ENCODE results near the gene PFKFB4.

The PFKFB4 gene

DNA sequence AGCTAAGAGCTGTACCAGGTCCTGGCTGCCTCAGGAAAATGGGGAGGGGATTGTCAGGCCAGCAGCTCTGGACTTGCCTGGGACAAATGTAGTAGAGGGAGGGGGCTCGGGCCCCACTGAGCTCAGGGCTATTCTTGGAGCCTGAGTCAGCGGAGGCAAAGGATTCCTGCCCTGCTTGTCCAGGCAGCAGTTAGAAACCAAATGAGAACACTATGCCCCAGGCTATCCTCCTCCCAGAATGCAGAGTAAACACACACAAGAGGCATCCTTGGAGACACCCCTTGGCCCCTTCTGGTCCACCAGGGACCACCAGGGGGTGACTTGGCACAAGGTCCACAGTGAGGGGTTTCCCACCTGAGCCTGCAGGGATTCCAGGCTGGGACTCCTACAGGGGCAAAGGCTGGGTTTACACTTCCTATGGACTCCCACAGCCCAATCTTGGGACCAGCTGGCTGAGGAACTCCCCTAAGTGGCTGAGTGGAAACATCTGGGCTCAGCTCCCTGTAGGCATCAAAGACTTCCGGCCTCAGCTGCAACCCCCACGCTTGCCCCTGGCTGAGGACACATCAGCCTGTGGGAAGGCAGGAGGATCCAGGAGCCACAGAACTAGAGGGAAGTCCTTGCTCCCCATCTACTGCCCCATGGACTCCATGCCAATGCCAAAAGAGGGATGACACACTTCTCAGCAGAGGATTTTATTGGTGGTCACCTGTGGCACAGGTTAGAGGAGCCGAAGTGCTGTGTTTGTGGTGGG lies 41.9 kb upstream of the PFKFB4 start:
- Histone ChIP-seq H3K27me3 (ENCODE audit: insufficient read depth, low read depth, severe bottlenecking) (no peaks in the 10 kb centered on the region), H3K27ac (no peak overlapping the region), H3K4me3 (ENCODE audit: low read depth, low read length) (no peak overlapping the region), H3K9me3 (ENCODE audit: severe bottlenecking) (no peaks in the 10 kb centered on the region), H3K36me3 (peaks cover 61% of the 10 kb centered on the region)
- DNase-seq = no peak
- TF ChIP-seq, protein P1, sequence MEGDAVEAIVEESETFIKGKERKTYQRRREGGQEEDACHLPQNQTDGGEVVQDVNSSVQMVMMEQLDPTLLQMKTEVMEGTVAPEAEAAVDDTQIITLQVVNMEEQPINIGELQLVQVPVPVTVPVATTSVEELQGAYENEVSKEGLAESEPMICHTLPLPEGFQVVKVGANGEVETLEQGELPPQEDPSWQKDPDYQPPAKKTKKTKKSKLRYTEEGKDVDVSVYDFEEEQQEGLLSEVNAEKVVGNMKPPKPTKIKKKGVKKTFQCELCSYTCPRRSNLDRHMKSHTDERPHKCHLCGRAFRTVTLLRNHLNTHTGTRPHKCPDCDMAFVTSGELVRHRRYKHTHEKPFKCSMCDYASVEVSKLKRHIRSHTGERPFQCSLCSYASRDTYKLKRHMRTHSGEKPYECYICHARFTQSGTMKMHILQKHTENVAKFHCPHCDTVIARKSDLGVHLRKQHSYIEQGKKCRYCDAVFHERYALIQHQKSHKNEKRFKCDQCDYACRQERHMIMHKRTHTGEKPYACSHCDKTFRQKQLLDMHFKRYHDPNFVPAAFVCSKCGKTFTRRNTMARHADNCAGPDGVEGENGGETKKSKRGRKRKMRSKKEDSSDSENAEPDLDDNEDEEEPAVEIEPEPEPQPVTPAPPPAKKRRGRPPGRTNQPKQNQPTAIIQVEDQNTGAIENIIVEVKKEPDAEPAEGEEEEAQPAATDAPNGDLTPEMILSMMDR (IDR thresholded peaks at IDR 0.05; ENCODE audit: low read depth, low read length) = no peak

DNA sequence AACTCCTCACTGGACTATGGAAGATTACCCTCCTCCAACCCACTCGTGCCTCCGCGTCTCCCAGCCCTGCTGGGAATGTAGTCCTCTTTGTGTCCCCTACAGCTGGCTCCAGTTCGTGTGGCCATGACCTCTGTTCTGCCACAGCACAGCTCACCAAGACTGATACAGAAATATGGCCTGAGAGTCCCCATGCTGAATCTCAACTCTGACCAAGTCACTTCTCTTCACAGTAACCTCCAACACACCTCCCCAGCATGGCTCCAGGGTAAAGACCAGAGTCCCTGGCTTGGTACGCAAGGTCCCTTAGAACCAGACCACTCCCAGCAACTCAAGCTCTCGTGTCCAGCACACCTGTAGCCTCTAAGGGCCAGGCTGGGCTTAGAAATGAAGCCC lies 40.8 kb upstream of the PFKFB4 start:
- H3K9me3 ChIP-seq (ENCODE audit: severe bottlenecking) = no peaks in the 10 kb centered on the region
- TF ChIP-seq, protein P1 (IDR thresholded peaks at IDR 0.05; ENCODE audit: low read depth, low read length) = no peak
- H3K27ac ChIP-seq = no peak overlapping the region; the same call in 1 of the 2 replicates
- peaks cover 50% of the 10 kb centered on the region for H3K36me3 ChIP-seq
- H3K4me3 ChIP-seq (ENCODE audit: low read depth, low read length) = no peak overlapping the region
- no peaks in the 10 kb centered on the region for H3K27me3 ChIP-seq (ENCODE audit: insufficient read depth, low read depth, severe bottlenecking)
- DNase-seq = no peak

DNA sequence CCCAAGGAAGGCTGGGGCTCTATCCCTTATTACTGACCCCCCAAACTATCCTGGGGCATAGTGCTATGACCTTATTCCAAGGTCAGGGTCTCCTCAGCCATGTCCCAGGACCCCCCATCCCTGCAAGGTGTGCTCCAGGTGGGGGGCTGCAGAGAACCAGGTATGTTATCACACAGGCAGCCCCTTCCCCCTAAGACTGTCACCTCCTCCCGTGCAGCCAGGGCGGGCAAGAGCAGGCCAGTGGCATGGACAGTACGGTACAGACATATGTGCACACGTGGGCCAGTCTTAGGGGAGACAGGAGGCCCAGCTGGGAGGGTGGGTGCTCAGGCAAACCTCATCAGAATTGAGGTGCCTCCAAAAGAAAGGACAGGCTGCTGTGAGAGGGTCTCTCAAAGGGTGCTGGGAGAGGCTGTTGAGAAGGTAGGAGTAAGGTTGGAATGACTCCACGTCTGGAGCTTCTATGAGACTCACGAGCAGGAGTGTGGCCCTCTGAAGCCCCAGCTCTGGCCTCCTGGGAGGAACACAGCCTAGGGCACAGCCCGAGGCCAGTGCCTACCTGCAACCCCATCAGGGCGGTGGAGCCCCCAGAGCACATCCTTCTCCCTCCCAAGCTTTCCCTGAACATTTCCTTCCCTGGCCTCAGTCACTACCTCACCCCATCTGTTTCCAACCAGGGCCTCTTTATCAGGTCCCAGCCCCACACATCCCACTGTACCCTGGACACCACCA lies 40.2 kb upstream of the PFKFB4 start:
- Histone ChIP-seq H3K27ac (no peak overlapping the region), H3K27me3 (ENCODE audit: insufficient read depth, low read depth, severe bottlenecking) (no peaks in the 10 kb centered on the region)
- TF ChIP-seq, protein P1 (IDR thresholded peaks at IDR 0.05; ENCODE audit: low read depth, low read length) = no peak

GRCh38 chr3:48596157-48596556 lies 39.6 kb upstream of the PFKFB4 start:
- DNase-seq = no peak
- H3K4me3 ChIP-seq (ENCODE audit: low read depth, low read length) = no peak overlapping the region
- TF ChIP-seq, protein P1 (IDR thresholded peaks at IDR 0.05; ENCODE audit: low read depth, low read length) = no peak
- peaks cover 39% of the 10 kb centered on the region for H3K36me3 ChIP-seq
- no peaks in the 10 kb centered on the region for H3K9me3 ChIP-seq (ENCODE audit: severe bottlenecking)
- H3K27me3 ChIP-seq (ENCODE audit: insufficient read depth, low read depth, severe bottlenecking) = no peaks in the 10 kb centered on the region
- H3K27ac ChIP-seq = no peak overlapping the region

More for the DNA sequence above, 40.2 kb upstream of the PFKFB4 start:
- peaks cover 45% of the 10 kb centered on the region for H3K36me3 ChIP-seq
- no peak for DNase-seq
- no peak overlapping the region for H3K4me3 ChIP-seq (ENCODE audit: low read depth, low read length)
- H3K9me3 ChIP-seq (ENCODE audit: severe bottlenecking) = no peaks in the 10 kb centered on the region

DNA sequence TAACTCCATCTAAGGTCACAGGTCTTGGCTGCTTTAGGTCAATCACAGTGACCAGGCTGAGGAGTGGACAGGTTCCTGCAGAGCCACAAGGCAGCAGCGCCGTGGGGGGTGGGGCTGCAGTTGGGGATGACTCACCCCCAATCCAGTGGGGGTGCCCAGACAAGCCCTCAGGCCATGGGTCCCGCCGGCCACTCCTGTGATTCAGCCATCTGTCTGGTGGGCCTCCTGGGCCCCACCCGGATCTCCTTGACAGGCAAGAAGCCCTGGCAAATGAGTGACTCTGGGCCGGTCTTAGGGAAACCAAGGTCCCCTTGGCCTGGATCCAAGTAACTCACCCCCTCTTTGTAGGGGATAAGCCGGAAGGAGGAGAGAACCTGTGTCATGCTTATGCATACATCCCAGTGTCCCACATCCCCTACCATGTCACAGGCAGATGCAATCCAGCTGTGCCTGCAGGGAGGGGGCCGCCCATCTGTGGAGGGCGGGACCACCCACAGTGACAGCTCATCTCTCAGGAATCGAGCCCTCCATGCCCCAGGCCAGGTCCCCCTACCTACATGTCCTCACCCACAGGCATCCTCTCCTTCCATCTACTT lies 39.0 kb upstream of the PFKFB4 start:
- TF ChIP-seq, protein P1 (IDR thresholded peaks at IDR 0.05; ENCODE audit: low read depth, low read length) = no peak
- Histone ChIP-seq H3K9me3 (ENCODE audit: severe bottlenecking) (no peaks in the 10 kb centered on the region), H3K36me3 (peaks cover 33% of the 10 kb centered on the region), H3K27me3 (ENCODE audit: insufficient read depth, low read depth, severe bottlenecking) (no peaks in the 10 kb centered on the region), H3K27ac (no peak overlapping the region), H3K4me3 (ENCODE audit: low read depth, low read length) (no peak overlapping the region)
- DNase-seq = no peak

Measured in WERI-Rb-1 (cell line).